GM06990 (cell line): Measurements from ENCODE around the gene NFATC3.

Experiments used
- DNase-seq: peaks from one replicate; pipeline ENCODE4 v3.0.0-alpha.2; 2011; ENCODE audit not compliant: insufficient read length; ENCODE audit errors: extremely low read depth
- H3K27me3 ChIP-seq: replicated peaks from 2 replicates; pipeline ENCODE4 v1.6.0; 2011; ENCODE audit warnings: low read length; ENCODE audit not compliant: control insufficient read depth, insufficient read depth
- H3K36me3 ChIP-seq: 2 replicates; pipeline ENCODE4 v1.5.1; 2011; ENCODE audit warnings: low read length; ENCODE audit not compliant: control insufficient read depth, insufficient read depth
- H3K4me3 ChIP-seq: replicated peaks from 2 replicates; pipeline ENCODE4 v1.5.1; 2011; ENCODE audit warnings: low read depth, mild to moderate bottlenecking, control low read depth, low read length
- CTCF ChIP-seq: IDR thresholded peaks from 2 replicates; pipeline ENCODE4 v1.5.1; 2011; ENCODE audit warnings: low read length, control low read depth, mild to moderate bottlenecking, inconsistent platforms; ENCODE audit not compliant: insufficient read depth, poor library complexity, severe bottlenecking

Gene NFATC3

GRCh38 chr16:68085259-68086071 lies at the start of gene NFATC3:
Gene NFATC3, plus strand, starts transcription at chr16:68085370. Its CDS starts 312 bp downstream, at chr16:68085682.
- TF ChIP-seq CTCF, result no peak
- DNase-seq, result peak; percentile 98
- Histone ChIP-seq H3K27me3 (no peaks in the 10 kb centered on the region), H3K36me3 (no peaks in the 10 kb centered on the region), H3K4me3 (peak within 1 kb of the TSS; percentile 70)

- DNase-seq, result peak; percentile 46
- no peak for TF ChIP-seq CTCF
- Histone ChIP-seq H3K4me3 (peak overlapping the region; percentile 67), H3K27me3 (no peaks in the 10 kb centered on the region), H3K36me3 (no peaks in the 10 kb centered on the region; the same call in none of the 2 replicates)
Measured at GRCh38 chr16:68037841-68038597, 47.2 kb upstream of the NFATC3 start.

GRCh38 chr16:68040506-68041288 lies 44.5 kb upstream of the NFATC3 start:
- Histone ChIP-seq H3K27me3 (no peaks in the 10 kb centered on the region), H3K36me3 (no peaks in the 10 kb centered on the region; the same call in none of the 2 replicates), H3K4me3 (no peak overlapping the region)
- DNase-seq, result peak; percentile 83
- TF ChIP-seq CTCF, result peak; percentile 89

GRCh38 chr16:68041783-68042182 lies 43.4 kb upstream of the NFATC3 start:
- Histone ChIP-seq H3K36me3 (no peaks in the 10 kb centered on the region; the same call in none of the 2 replicates), H3K27me3 (no peaks in the 10 kb centered on the region), H3K4me3 (no peak overlapping the region)
- no peak for TF ChIP-seq CTCF
- no peak for DNase-seq

- H3K4me3 ChIP-seq, result no peak overlapping the region
- no peak for TF ChIP-seq CTCF
- DNase-seq, result no peak
- H3K36me3 ChIP-seq, result peaks cover 13% of the 10 kb centered on the region
- no peaks in the 10 kb centered on the region for H3K27me3 ChIP-seq
Measured at GRCh38 chr16:68046106-68046505, 39.1 kb upstream of the NFATC3 start.
